Measurements from ENCODE around the gene CACNA2D3.

Gene CACNA2D3

DNA sequence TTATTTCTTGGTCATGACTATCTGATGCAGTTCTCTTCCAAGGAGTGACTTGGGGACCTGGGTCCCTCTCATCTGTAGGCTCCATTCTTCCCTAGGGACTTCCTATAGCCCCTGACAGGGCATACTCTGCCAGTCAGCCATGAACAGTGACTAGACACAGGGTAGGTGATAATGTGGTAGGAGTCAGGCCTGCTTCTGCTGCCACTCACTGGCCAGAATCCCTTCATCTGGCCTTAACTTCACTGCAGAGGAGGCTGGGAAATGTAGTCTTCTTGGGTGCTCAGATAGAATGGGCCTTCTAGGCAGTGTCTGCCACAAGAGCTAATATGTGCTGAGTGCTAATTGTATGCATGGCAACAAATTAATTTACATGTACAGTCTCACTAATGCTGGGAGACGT is 84.5 kb downstream of the CACNA2D3 start:
- TF ChIP-seq, protein P1, sequence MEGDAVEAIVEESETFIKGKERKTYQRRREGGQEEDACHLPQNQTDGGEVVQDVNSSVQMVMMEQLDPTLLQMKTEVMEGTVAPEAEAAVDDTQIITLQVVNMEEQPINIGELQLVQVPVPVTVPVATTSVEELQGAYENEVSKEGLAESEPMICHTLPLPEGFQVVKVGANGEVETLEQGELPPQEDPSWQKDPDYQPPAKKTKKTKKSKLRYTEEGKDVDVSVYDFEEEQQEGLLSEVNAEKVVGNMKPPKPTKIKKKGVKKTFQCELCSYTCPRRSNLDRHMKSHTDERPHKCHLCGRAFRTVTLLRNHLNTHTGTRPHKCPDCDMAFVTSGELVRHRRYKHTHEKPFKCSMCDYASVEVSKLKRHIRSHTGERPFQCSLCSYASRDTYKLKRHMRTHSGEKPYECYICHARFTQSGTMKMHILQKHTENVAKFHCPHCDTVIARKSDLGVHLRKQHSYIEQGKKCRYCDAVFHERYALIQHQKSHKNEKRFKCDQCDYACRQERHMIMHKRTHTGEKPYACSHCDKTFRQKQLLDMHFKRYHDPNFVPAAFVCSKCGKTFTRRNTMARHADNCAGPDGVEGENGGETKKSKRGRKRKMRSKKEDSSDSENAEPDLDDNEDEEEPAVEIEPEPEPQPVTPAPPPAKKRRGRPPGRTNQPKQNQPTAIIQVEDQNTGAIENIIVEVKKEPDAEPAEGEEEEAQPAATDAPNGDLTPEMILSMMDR (IDR thresholded peaks at IDR 0.05; ENCODE audit: low read length) = no peak
- no peak for TF ChIP-seq EZH2 (optimal IDR thresholded peaks at IDR 0.05; ENCODE audit: low read depth, low read length)
- no peak for TF ChIP-seq EZH2phosphoT487 (IDR thresholded peaks at IDR 0.05; ENCODE audit: low read length)
- H3K27ac ChIP-seq (ENCODE audit: low read length) = no peak overlapping the region
- no peaks in the 10 kb centered on the region for H4K20me1 ChIP-seq (ENCODE audit: insufficient read depth, low read length)
- no peaks in the 10 kb centered on the region for H3F3A ChIP-seq (ENCODE audit: insufficient read depth, low read length)
- H3K4me2 ChIP-seq (ENCODE audit: low read depth, low read length) = no peak overlapping the region
- no peak overlapping the region for H3K4me3 ChIP-seq (ENCODE audit: low read length)
- H3K36me3 ChIP-seq (replicated peaks; ENCODE audit: insufficient read depth, low read length) = no peaks in the 10 kb centered on the region
- no peak overlapping the region for H3K9ac ChIP-seq (ENCODE audit: low read length)
- no peaks in the 10 kb centered on the region for H3K27me3 ChIP-seq (replicated peaks; ENCODE audit: insufficient read depth, low read length)
- no peaks in the 10 kb centered on the region for H3K4me1 ChIP-seq (ENCODE audit: low read length)
- H3K9me2 ChIP-seq (replicated peaks; ENCODE audit: insufficient read depth, low read length) = no peaks in the 10 kb centered on the region
- no peaks in the 10 kb centered on the region for H3K79me2 ChIP-seq (ENCODE audit: low read length)
- H3K9me3 ChIP-seq (replicated peaks; ENCODE audit: insufficient read depth, low read length) = no peaks in the 10 kb centered on the region
- H2AFZ ChIP-seq (ENCODE audit: low read length) = no peak overlapping the region
- DNase-seq = no peak

DNA sequence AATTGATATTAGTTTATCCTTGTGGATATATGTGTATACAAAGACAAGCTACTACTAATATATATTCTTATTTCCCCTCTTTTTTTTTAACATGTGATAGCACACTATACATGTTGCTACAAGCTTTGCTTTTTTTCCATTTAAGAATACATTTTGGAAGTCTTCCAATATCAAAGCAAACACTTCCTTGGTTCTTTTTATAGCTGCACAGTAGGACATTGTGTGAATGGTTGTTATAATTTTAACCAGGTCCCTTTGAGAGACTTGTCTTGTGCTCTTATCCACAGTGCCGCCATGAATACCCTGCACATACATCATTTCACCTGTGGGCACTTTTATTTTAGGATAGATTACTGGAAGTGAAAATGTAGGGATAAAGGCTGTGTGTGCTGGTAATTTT is 88.7 kb downstream of the CACNA2D3 start:
- H3K27ac ChIP-seq (ENCODE audit: low read length) = no peak overlapping the region

DNA sequence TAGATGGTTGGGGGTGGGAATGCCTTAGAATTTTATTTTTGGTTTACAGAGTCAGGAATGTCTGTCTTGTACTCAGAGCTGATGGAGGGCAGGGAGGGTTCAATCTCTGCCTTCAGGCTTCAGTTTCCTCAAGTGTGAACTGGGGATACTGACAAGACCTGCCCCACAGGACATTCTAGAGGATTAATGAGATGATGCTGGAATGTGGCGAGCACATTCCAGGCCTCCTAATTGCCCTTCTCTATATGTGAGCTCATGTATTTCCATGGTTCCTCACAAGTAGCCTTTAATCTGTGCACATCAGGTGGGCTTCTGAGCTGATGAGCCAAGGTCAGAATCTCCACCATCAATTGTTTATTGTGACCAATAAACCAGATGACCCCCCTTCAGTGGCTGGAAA is 90.4 kb downstream of the CACNA2D3 start:
- no peaks in the 10 kb centered on the region for H3K9me3 ChIP-seq (replicated peaks; ENCODE audit: insufficient read depth, low read length)
- H2AFZ ChIP-seq (ENCODE audit: low read length) = no peak overlapping the region
- no peak overlapping the region for H3K4me3 ChIP-seq (ENCODE audit: low read length)
- no peak for DNase-seq
- H3K4me1 ChIP-seq (ENCODE audit: low read length) = no peaks in the 10 kb centered on the region
- no peak overlapping the region for H3K9ac ChIP-seq (ENCODE audit: low read length)
- no peak overlapping the region for H3K4me2 ChIP-seq (ENCODE audit: low read depth, low read length)
- TF ChIP-seq, protein P1 (IDR thresholded peaks at IDR 0.05; ENCODE audit: low read length) = no peak
- TF ChIP-seq EZH2phosphoT487 (IDR thresholded peaks at IDR 0.05; ENCODE audit: low read length) = no peak
- no peak for TF ChIP-seq EZH2 (optimal IDR thresholded peaks at IDR 0.05; ENCODE audit: low read depth, low read length)
- no peaks in the 10 kb centered on the region for H3K9me2 ChIP-seq (replicated peaks; ENCODE audit: insufficient read depth, low read length)
- H3K36me3 ChIP-seq (replicated peaks; ENCODE audit: insufficient read depth, low read length) = no peaks in the 10 kb centered on the region
- H3K79me2 ChIP-seq (ENCODE audit: low read length) = no peaks in the 10 kb centered on the region
- H3K27ac ChIP-seq (ENCODE audit: low read length) = no peak overlapping the region
- H4K20me1 ChIP-seq (ENCODE audit: insufficient read depth, low read length) = no peaks in the 10 kb centered on the region
- no peaks in the 10 kb centered on the region for H3K27me3 ChIP-seq (replicated peaks; ENCODE audit: insufficient read depth, low read length)
- H3F3A ChIP-seq (ENCODE audit: insufficient read depth, low read length) = no peaks in the 10 kb centered on the region

More for the DNA sequence above, 88.7 kb downstream of the CACNA2D3 start:
- TF ChIP-seq, protein P1 (IDR thresholded peaks at IDR 0.05; ENCODE audit: low read length) = no peak
- TF ChIP-seq EZH2phosphoT487 (IDR thresholded peaks at IDR 0.05; ENCODE audit: low read length) (no peak), EZH2 (optimal IDR thresholded peaks at IDR 0.05; ENCODE audit: low read depth, low read length) (no peak)
- Histone ChIP-seq H3K9me2 (replicated peaks; ENCODE audit: insufficient read depth, low read length) (no peaks in the 10 kb centered on the region), H3K36me3 (replicated peaks; ENCODE audit: insufficient read depth, low read length) (no peaks in the 10 kb centered on the region), H3K4me3 (ENCODE audit: low read length) (no peak overlapping the region), H2AFZ (ENCODE audit: low read length) (no peak overlapping the region), H3K9ac (ENCODE audit: low read length) (no peak overlapping the region), H4K20me1 (ENCODE audit: insufficient read depth, low read length) (no peaks in the 10 kb centered on the region), H3K27me3 (replicated peaks; ENCODE audit: insufficient read depth, low read length) (no peaks in the 10 kb centered on the region), H3K9me3 (replicated peaks; ENCODE audit: insufficient read depth, low read length) (no peaks in the 10 kb centered on the region), H3K4me2 (ENCODE audit: low read depth, low read length) (no peak overlapping the region), H3F3A (ENCODE audit: insufficient read depth, low read length) (no peaks in the 10 kb centered on the region), H3K79me2 (ENCODE audit: low read length) (no peaks in the 10 kb centered on the region), H3K4me1 (ENCODE audit: low read length) (no peaks in the 10 kb centered on the region)
- DNase-seq = no peak
